WERI-Rb-1 (cell line): ENCODE data around the gene CTDP1.
"Not testable (repeated sequence)": the region's sequence is repeated elsewhere in the genome, so short reads cannot be mapped to it uniquely, and the experiment has no call there.

Experiments
- DNase-seq: peaks from one replicate; pipeline ENCODE4 v3.0.0-alpha.2; 2020
- H3K27ac ChIP-seq: fragments of 250-450 bp; sonication (Bioruptor Pico); 2 replicates; pipeline ENCODE4 v1.5.1; 2020; ENCODE audit warnings: mild to moderate bottlenecking, moderate library complexity
- H3K27me3 ChIP-seq: fragments of 250-450 bp; sonication (Bioruptor Pico); 2 replicates; pipeline ENCODE4 v1.5.1; 2021; ENCODE audit warnings: mild to moderate bottlenecking, low read depth, moderate library complexity; ENCODE audit not compliant: insufficient read depth, severe bottlenecking
- H3K36me3 ChIP-seq: fragments of 250-450 bp; sonication (Bioruptor Pico); 2 replicates; pipeline ENCODE4 v1.5.1; 2020; ENCODE audit warnings: mild to moderate bottlenecking, moderate library complexity
- H3K4me3 ChIP-seq: 2 replicates; pipeline ENCODE4 v1.5.1; 2011; ENCODE audit warnings: low read depth, mild to moderate bottlenecking, control low read depth, low read length
- H3K9me3 ChIP-seq: fragments of 250-450 bp; sonication (Bioruptor Pico); 2 replicates; pipeline ENCODE4 v1.5.1; 2021; ENCODE audit warnings: mild to moderate bottlenecking, moderate library complexity; ENCODE audit not compliant: severe bottlenecking
- TF ChIP-seq, protein P1 (sequence below): IDR thresholded peaks from 2 replicates; pipeline ENCODE4 v1.5.1; 2011; ENCODE audit warnings: low read depth, mild to moderate bottlenecking, control low read depth, inconsistent platforms, low read length

Gene CTDP1

DNA sequence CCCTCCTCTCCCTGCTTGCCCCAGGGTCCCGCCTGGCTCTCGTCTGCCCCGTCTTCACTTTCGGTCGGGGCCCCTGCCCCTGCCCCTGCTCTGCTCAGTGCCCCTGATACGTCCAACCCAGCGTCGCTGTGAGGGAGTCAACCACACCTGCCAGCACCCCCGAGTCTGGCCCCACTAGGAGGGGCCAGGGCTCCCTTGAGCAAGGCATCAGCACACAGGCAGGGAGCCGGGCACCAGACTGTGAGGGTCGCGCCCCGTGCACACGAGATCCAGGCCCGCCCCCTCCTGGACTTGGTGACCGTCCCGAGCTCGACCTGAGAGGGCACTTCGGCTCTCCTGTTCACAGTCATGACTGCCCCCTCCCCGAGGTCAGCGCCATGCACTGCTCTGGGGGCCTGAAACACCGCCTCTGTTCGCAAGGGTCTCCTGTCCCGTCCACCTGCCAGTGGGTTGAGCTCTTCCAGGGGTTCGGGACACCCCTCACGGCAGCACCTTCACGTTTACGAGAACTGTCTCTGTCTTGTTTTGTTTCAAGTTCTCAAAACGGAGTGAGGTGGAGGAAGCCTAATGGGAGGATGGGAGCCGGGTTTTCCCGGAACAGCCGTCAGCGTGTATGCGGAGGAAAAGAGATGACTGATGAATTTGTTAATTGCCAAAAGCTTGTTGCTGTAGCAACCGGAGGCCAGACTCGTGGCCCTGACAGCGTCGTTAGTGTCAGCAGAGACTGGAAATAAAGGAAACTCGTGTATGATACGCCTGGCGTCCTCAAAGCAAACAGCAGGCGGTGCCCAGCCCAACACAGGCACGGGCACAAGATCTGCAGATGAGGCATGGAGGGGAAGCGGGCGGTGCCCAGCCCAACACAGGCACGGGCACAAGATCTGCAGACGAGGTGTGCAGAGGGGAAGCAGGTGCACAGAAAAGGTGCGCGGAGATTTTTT, 69.9 kb downstream of the CTDP1 start:
- H3K9me3 ChIP-seq: no peaks in the 10 kb centered on the region
- H3K36me3 ChIP-seq: peaks cover 39% of the 10 kb centered on the region
- TF ChIP-seq, protein P1, sequence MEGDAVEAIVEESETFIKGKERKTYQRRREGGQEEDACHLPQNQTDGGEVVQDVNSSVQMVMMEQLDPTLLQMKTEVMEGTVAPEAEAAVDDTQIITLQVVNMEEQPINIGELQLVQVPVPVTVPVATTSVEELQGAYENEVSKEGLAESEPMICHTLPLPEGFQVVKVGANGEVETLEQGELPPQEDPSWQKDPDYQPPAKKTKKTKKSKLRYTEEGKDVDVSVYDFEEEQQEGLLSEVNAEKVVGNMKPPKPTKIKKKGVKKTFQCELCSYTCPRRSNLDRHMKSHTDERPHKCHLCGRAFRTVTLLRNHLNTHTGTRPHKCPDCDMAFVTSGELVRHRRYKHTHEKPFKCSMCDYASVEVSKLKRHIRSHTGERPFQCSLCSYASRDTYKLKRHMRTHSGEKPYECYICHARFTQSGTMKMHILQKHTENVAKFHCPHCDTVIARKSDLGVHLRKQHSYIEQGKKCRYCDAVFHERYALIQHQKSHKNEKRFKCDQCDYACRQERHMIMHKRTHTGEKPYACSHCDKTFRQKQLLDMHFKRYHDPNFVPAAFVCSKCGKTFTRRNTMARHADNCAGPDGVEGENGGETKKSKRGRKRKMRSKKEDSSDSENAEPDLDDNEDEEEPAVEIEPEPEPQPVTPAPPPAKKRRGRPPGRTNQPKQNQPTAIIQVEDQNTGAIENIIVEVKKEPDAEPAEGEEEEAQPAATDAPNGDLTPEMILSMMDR: no peak

DNA sequence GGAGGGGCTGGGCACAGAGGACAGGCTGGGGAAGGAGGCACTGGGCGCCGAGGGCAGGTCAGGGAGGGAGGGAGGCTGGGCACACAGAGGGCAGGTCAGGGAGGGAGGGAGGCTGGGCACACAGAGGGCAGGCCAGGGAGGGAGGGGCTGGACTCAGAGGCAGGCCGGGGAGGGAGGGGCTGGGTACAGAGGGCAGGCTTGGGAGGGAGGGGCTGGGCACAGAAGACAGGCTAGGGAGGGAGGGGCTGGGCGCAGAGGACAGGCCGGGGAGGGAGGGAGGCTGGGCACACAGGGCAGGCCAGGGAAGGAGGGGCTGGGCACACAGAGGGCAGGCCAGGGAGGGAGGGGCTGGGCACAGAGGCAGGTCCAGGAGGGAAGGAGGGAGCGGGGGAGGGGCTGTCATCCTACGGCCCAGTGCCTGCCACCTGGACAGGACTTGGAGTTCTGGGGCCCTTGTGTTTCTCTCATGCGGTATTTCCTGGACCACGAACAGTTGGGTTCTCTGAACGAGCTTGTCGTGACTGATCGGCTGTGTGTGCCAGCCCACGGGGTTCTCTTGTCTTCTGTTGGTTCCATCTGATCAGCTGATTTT, 71.5 kb downstream of the CTDP1 start:
- Histone ChIP-seq H3K36me3 (peaks cover 44% of the 10 kb centered on the region), H3K9me3 (no peaks in the 10 kb centered on the region), H3K27me3 (no peaks in the 10 kb centered on the region), H3K27ac (no peak overlapping the region), H3K4me3 (no peak overlapping the region)
- no peak for DNase-seq
- TF ChIP-seq, protein P1: no peak

More for the DNA sequence above, 69.9 kb downstream of the CTDP1 start:
- no peaks in the 10 kb centered on the region for H3K27me3 ChIP-seq
- no peak overlapping the region for H3K27ac ChIP-seq
- DNase-seq: peak; percentile 6
- H3K4me3 ChIP-seq: no peak overlapping the region

DNA sequence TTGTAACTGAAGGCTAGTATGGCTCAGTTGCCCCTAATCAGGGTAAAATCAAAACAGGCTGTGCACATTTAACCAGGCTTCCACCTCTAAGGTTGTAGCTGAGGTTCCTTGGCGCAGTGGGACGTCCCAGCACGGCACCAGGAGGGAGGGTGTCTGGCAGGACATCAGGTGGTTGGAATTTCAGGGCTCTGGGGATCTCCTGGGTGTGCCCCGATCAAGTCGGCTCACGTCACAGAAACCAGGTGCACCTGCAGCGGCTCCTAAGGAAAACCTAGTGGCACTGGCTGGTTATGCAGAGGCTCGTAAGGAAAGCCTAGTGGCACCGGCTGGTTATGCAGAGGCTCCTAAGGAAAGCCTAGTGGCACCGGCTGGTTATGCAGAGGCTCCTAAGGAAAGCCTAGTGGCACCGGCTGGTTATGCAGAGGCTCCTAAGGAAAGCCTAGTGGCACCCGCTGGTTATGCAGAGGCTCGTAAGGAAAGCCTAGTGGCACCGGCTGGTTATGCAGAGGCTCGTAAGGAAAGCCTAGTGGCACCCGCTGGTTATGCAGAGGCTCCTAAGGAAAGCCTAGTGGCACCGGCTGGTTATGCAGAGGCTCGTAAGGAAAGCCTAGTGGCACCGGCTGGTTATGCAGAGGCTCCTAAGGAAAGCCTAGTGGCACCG, 72.4 kb downstream of the CTDP1 start:
- DNase-seq: not testable (repeated sequence)

DNA sequence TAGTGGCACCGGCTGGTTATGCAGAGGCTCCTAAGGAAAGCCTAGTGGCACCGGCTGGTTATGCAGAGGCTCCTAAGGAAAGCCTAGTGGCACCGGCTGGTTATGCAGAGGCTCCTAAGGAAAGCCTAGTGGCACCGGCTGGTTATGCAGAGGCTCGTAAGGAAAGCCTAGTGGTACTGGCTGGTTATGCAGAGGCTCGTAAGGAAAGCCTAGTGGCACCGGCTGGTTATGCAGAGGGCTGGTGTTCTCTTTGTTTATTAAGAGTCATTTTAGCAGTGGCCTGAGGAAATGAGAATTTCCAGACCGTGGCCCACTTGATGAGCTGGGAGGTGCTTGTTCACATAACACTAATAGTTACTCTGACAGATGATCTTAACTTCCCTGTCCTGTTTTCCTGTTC, 73.3 kb downstream of the CTDP1 start:
- H3K27me3 ChIP-seq, H3K9me3 ChIP-seq, H3K4me3 ChIP-seq, H3K27ac ChIP-seq, DNase-seq: not testable (repeated sequence)
- H3K36me3 ChIP-seq: peaks cover 30% of the 10 kb centered on the region

More for the DNA sequence above, 72.4 kb downstream of the CTDP1 start:
- H3K27me3 ChIP-seq, H3K9me3 ChIP-seq, H3K4me3 ChIP-seq, H3K27ac ChIP-seq: not testable (repeated sequence)
- H3K36me3 ChIP-seq: peaks cover 39% of the 10 kb centered on the region

DNA sequence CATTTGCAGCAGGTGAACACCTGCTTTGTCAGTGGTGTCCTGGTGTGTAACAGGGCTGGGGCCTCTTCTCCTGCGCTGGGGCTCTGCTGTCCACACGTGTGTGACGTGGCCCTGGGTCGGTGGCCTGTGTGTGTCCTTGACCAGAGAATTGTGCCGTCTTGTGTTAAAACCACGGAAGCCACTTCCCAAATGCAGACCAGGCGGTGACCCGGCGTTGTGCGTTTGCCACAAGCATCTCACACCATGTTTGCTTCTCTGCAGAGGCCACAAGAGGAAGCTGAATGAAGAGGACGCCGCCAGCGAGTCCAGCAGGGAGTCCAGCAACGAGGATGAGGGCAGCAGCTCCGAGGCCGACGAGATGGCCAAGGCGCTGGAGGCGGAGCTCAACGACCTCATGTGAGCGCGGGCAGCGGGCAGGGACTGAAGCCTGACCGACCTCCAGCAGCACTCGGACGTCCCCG, 73.8 kb downstream of the CTDP1 start:
- TF ChIP-seq, protein P1: no peak
- Histone ChIP-seq H3K4me3 (no peak overlapping the region), H3K36me3 (peaks cover 25% of the 10 kb centered on the region), H3K9me3 (no peaks in the 10 kb centered on the region), H3K27ac (no peak overlapping the region), H3K27me3 (no peaks in the 10 kb centered on the region)
- no peak for DNase-seq

DNA sequence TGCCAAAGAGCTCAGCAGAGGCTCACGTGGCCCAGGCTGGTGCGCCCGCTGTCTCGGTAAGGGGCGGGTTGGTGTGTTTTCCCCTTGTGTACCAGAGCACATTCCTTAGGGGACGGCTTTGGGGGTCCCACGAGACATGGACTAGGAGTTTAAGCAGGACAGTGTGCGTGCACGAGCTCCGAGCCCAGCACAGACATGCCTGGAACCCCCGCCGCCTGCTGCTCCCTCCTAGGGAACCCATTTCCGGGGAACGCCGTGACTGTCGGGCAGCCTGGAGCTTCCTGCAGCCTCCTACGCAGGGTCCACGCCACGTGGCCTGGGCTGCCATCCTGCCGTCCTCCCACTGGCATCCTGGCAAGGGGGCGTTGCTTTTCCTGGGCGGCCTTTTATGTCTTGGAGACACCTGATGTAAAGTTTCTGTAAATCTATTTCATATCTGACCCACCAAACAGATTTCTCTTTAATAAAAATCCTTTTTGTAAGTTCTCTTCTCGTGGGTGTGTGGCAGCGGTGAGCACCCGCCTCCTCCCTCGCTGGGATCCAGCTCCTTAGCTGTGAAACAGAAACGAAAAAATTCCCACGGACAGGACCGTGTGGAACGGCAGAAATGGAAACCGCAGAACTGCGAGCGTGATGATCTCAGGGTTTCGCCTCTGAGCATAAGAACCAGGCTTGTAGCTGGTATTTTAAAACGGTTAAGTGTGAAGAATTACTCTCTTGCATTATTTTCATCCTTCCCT, 74.6 kb downstream of the CTDP1 start:
- no peak overlapping the region for H3K4me3 ChIP-seq
- H3K9me3 ChIP-seq: no peaks in the 10 kb centered on the region
- no peak for DNase-seq
- no peak overlapping the region for H3K27ac ChIP-seq
- TF ChIP-seq, protein P1: no peak
- H3K27me3 ChIP-seq: no peaks in the 10 kb centered on the region
- peaks cover 22% of the 10 kb centered on the region for H3K36me3 ChIP-seq
